ENCODE results near the gene LGSN.
"Not testable (repeated sequence)": the region's sequence is repeated elsewhere in the genome, so short reads cannot be mapped to it uniquely, and the experiment has no call there.

Gene LGSN

DNA sequence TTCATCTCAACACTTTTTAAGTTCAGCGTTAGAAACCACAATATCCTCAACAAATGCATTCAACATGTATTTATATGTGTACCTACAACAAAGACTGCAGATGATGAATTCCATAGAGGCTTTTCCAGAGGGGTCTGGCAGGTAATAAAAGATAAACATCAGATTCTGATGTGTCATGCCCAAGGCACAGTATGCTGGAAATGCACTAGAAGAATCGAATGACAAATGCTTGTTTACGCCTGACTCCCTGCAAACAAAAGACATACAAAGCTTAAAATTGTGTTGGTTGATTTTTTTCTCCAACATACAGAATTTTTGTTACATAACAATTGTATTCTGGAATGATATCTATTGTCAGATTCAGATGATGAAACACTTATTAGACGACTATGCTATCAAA lies at the start of gene LGSN:
Gene LGSN, minus strand, starts transcription at position 45 of the 400 bp plus-strand sequence. Its CDS starts 40 bp downstream, at position 5.
- no peak for DNase-seq (ENCODE audit: low read depth)
- no peak within 1 kb of the TSS for H3K4me3 ChIP-seq (ENCODE audit: control insufficient read depth, low read depth, low read length)
- no peak for TF ChIP-seq CTCF (conservative IDR thresholded peaks at IDR 0.05; ENCODE audit: control insufficient read depth, insufficient read depth, low read depth, low read length)

- DNase-seq (ENCODE audit: low read depth): no peak
- TF ChIP-seq CTCF (conservative IDR thresholded peaks at IDR 0.05; ENCODE audit: control insufficient read depth, insufficient read depth, low read depth, low read length): no peak
- no peak overlapping the region for H3K4me3 ChIP-seq (ENCODE audit: control insufficient read depth, low read depth, low read length)
These were observed 48.6 kb upstream of the LGSN start for GRCh38 chr6:63368347-63368746.

DNA sequence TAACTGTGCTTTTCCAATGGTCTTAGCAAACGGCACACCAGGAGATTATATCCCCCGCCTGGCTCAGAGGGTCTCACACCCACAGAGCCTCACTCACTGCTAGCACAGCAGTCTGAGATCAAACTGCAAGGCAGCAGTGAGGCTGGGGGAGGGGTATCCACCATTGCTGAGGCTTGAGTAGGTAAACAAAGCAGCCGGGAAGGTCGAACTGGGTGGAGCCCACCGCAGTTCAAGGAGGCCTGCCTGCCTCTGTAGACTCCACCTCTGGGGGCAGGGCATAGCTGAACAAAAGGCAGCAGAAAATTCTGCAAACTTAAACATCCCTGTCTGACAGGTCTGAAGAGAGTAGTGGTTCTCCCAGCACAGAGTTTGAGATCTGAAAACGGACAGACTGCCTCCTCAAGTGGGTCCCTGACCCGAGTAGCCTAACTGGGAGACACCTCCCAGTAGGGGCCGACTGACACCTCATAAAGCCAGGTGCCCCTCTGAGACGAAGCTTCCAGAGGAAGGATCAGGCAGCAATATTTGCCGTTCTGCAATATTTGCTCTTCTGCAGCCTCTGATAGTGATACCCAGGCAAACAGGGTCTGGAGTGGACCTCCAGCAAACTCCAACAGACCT lies 42.8 kb upstream of the LGSN start:
- not testable (repeated sequence) for DNase-seq (ENCODE audit: low read depth)

DNA sequence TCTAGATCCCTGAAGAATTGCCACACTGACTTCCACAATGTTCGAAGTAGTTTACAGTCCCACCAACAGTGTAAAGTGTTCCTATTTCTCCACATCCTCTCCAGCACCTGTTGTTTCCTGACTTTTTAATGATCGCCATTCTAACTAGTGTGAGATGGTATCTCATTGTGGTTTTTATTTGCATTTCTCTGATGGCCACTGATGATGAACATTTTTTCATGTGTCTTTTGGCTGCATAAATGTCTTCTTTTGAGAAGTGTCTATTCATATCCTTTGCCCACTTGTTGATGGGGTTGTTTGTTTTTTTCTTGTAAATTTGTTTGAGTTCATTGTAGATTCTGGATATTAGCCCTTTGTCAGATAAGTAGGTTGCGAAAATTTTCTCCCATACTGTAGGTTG lies 37.6 kb upstream of the LGSN start:
- not testable (repeated sequence) for DNase-seq (ENCODE audit: low read depth); H3K4me3 ChIP-seq (ENCODE audit: control insufficient read depth, low read depth, low read length)

More for the DNA sequence above, 42.8 kb upstream of the LGSN start:
- H3K4me3 ChIP-seq (ENCODE audit: control insufficient read depth, low read depth, low read length): not testable (repeated sequence)

DNA sequence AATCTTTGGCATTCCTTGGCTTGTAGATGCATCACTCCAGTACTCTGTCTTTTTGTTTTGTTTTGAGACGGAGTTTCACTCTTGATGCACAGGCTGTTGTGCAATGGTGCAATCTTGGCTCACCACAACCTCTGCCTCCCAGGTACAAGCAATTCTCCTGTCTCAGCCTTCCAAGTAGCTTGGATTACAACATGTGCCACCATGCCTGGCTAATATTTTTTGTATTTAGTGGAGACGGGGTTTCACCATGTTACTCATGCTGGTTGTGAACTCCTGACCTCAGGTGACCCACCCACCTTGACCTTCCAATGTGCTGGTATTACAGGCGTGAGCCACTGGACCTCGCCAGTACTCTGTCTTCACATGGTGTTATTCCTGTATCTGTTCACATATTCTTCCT lies 35.8 kb upstream of the LGSN start:
- TF ChIP-seq CTCF (conservative IDR thresholded peaks at IDR 0.05; ENCODE audit: control insufficient read depth, insufficient read depth, low read depth, low read length): no peak
- no peak overlapping the region for H3K4me3 ChIP-seq (ENCODE audit: control insufficient read depth, low read depth, low read length)
- DNase-seq (ENCODE audit: low read depth): no peak

DNA sequence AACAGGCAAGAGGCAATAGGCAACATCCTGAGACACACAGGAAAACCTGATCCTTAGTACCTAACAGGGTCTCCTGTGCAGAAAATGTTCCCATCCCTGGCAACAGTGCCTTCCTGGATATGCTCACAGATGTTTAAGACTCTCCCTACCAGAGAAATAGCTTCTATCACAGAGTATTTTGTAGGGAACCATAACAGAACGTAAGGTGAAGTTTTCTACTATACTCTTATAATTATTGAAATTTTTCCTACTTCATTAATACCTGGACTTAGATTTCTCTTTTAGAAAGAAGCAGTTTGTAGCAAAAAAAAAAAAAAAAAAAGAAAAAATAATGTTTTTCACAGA lies 33.5 kb upstream of the LGSN start:
- TF ChIP-seq CTCF (conservative IDR thresholded peaks at IDR 0.05; ENCODE audit: control insufficient read depth, insufficient read depth, low read depth, low read length): no peak
- H3K4me3 ChIP-seq (ENCODE audit: control insufficient read depth, low read depth, low read length): no peak overlapping the region
- DNase-seq (ENCODE audit: low read depth): no peak

GRCh38 chr6:63352544-63353285 lies 32.9 kb upstream of the LGSN start:
- peak; percentile 69 for DNase-seq (ENCODE audit: low read depth)
- TF ChIP-seq CTCF (conservative IDR thresholded peaks at IDR 0.05; ENCODE audit: control insufficient read depth, insufficient read depth, low read depth, low read length): peak; percentile 79
- H3K4me3 ChIP-seq (ENCODE audit: control insufficient read depth, low read depth, low read length): no peak overlapping the region

All from fibroblast of mammary gland (primary cell).